ENCODE measurements around the gene PPP2R5D.

The PPP2R5D gene

GRCh38 chr6:43019152-43019551, 34.8 kb downstream of the PPP2R5D start:
- no peaks in the 10 kb centered on the region for H3K9me3 ChIP-seq (replicated peaks in 1 of 11)
- TF ChIP-seq Cebpa-rat (IDR thresholded peaks at IDR 0.05), result no peak
- H3K4me3 ChIP-seq, result no peak overlapping the region
- no peak overlapping the region for H3K27ac ChIP-seq
- no peak overlapping the region for H3K4me2 ChIP-seq
- H3K36me3 ChIP-seq, result peaks cover 46 to 61% (median 53%) of the 10 kb centered on the region in 11 experiments
- peak overlapping the region in 2 of 11 experiments; percentile 4 to 25; a peak in 1 of 22 replicates for H3K9ac ChIP-seq
- no peaks in the 10 kb centered on the region for H3K27me3 ChIP-seq
- peaks cover 49 to 76% (median 56%) of the 10 kb centered on the region in 10 experiments for H3K4me1 ChIP-seq
- peaks cover 6 to 43% (median 30%) of the 10 kb centered on the region in 11 experiments; a peak in 17 of 22 replicates for H4K20me1 ChIP-seq

DNA sequence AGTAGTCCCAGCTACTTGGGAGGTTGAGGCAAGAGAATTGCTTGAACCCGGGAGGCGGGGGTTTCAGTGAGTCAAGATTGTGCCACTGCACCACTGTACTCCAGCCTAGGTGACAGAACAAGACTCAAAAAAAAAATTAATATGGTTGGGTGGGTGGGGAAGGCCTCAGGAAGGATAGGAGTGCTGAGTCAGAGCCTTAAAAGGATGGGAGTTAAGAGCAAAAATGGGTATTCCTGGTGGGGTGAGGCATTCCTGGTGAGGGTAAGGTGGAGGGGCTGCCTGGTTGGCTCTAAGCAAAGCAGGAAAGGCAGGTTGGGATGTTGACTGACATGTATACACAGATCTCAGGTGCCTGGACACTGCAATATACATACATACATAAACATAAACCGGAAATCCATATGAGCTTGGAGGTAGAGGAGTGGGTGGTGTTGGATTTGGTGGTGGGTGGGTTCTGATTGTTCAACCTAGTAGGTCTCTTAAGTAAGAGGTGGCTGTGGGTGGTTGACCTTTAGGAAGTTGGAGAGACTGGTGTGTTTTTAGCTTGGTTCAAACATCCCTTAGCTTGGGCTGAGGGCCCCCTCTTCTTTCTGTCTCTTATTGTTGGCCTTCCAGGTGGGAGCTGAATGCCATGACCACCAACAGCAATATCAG, 35.8 kb downstream of the PPP2R5D start:
- Histone ChIP-seq H3K27me3 (no peaks in the 10 kb centered on the region), H4K20me1 (peaks cover 14 to 51% (median 37%) of the 10 kb centered on the region in 11 experiments; a peak in 17 of 22 replicates), H3K36me3 (peaks cover 56 to 71% (median 63%) of the 10 kb centered on the region in 11 experiments), H3K4me2 (peak overlapping the region; percentile 60 to 96 (median 85); a peak in 14 of 22 replicates), H3K4me3 (no peak overlapping the region), H3K9ac (no peak overlapping the region), H3K9me3 (replicated peaks in 1 of 11) (no peaks in the 10 kb centered on the region), H3K4me1 (peaks cover 42 to 76% (median 54%) of the 10 kb centered on the region in 10 experiments), H3K27ac (peak overlapping the region in 6 of 11 experiments; percentile 76 to 89 (median 80); a peak in 6 of 22 replicates)
- no peak for TF ChIP-seq Cebpa-rat (IDR thresholded peaks at IDR 0.05)

GRCh38 chr6:43020847-43021246, 36.5 kb downstream of the PPP2R5D start:
- Histone ChIP-seq H3K36me3 (peaks cover 63 to 78% (median 70%) of the 10 kb centered on the region in 11 experiments), H3K9ac (peak overlapping the region in 10 of 11 experiments; percentile 79 to 89 (median 84); a peak in 17 of 22 replicates), H4K20me1 (peaks cover 14 to 58% (median 36%) of the 10 kb centered on the region in 11 experiments; a peak in 17 of 22 replicates), H3K4me2 (peak overlapping the region; percentile 60 to 96 (median 85)), H3K27me3 (no peaks in the 10 kb centered on the region), H3K27ac (peak overlapping the region in 10 of 11 experiments; percentile 50 to 89 (median 78); a peak in 20 of 22 replicates), H3K9me3 (replicated peaks in 1 of 11) (no peaks in the 10 kb centered on the region), H3K4me3 (peak overlapping the region; percentile 78 to 98 (median 88); a peak in 19 of 20 replicates), H3K4me1 (peaks cover 35 to 69% (median 50%) of the 10 kb centered on the region in 10 experiments)
- no peak for TF ChIP-seq Cebpa-rat (IDR thresholded peaks at IDR 0.05)

DNA sequence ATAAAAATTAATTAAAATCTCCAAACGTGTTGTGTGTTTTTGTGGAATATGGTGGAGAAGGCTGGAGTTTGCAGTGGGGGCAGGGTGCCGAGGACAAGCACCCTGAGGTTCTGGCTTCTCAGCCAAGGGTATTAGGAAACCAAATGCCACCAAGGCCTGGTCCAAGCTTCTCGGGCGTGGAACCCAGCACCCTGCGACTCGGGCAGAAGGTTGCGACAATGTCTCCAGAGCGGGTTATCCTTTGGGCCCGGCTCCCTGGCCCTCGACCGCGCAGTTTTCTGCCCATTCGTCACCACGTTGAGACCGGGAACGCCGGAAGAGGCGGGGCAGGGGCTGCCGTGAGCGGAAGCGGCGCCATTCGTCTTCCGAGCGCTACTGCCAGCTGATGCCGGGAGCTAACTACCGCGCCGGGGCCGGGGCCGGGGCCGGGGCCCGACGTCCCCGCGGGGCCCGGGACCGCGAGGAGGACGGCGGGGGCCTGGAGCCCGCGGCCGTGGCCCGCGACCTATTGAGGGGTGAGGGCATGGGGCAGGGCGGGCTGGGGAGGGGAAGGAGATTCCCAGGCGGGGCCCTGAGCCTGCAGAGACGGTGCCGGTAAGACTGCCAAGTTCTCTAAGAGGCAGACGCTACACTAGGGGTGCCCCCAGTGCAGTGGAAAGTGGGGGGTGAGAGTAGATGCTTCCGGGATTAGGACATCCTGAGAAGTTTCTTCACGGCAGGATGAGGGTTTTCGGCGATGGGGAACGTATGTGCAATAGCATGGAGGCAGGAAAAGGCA, 37.1 kb downstream of the PPP2R5D start, which contains the start of gene RRP36:
RRP36 (plus strand) TSS at position 354 of the 778 bp plus-strand sequence; CDS start at position 386, 32 bp downstream.
- H3K36me3 ChIP-seq, result peaks cover 69 to 84% (median 76%) of the 10 kb centered on the region in 11 experiments

DNA sequence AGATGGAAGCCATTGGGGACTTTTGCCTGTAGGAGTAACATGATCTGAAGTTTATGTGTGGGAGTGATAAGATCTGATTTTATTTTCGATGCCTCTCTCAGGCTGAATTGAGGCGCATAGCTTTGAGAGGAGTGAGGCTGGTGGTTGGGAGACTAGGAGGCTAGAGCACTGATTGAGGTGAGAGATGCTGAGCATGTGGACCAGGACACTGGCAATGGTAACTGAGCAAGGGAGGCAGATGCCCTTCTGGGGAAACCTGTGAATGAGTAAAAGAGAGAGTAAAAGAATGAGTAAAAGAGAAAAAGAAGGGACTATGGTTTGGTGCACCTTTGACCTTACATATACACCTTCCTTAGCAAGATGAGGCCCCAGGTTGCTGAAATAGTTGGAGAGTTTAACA, 40.1 kb downstream of the PPP2R5D start:
- peaks cover 70 to 84% (median 79%) of the 10 kb centered on the region in 11 experiments for H3K36me3 ChIP-seq

More for the DNA sequence above, 37.1 kb downstream of the PPP2R5D start, which contains the start of gene RRP36:
- H4K20me1 ChIP-seq, result peaks cover 9 to 58% (median 30%) of the 10 kb centered on the region in 11 experiments; a peak in 18 of 22 replicates
- peak in 3 of 11 experiments; percentile 11 to 46 (median 41); a peak in 2 of 22 replicates for TF ChIP-seq Cebpa-rat (IDR thresholded peaks at IDR 0.05)
- H3K27ac ChIP-seq, result peak within 1 kb of the TSS; percentile 17 to 89 (median 77); a peak in 21 of 22 replicates
- no peaks in the 10 kb centered on the region for H3K27me3 ChIP-seq
- H3K9ac ChIP-seq, result peak within 1 kb of the TSS; percentile 79 to 89 (median 84)
- H3K4me3 ChIP-seq, result peak within 1 kb of the TSS; percentile 78 to 98 (median 88)
- H3K9me3 ChIP-seq (replicated peaks in 1 of 11), result no peaks in the 10 kb centered on the region
- peaks cover 29 to 63% (median 45%) of the 10 kb centered on the region in 10 experiments for H3K4me1 ChIP-seq
- H3K4me2 ChIP-seq, result peak within 1 kb of the TSS; percentile 60 to 97 (median 86)

DNA sequence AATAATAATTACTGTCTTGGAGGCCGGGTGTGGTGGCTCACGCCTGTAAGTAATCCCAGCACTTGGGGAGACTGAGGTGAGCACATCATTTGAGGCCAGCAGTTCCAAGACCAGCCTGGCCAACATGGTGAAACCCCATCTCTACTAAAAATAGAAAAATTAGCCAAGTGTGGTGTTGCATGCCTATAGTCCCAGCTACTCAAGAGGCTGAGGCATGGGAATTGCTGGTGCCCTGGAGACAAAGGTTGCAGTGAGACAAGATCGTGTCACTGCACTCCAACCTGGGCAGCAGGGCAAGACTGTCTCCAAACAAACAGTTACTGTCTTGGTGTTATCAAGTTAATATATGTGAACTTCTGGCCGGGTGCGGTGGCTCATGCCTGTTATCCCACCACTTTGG, 42.0 kb downstream of the PPP2R5D start:
- Histone ChIP-seq H4K20me1 (peaks cover 0 to 74% (median 34%) of the 10 kb centered on the region in 11 experiments; a peak in 15 of 22 replicates), H3K4me2 (no peak overlapping the region), H3K9ac (peak overlapping the region in 1 of 11 experiments; percentile 1; a peak in 1 of 22 replicates), H3K9me3 (replicated peaks in 1 of 11) (no peaks in the 10 kb centered on the region), H3K4me3 (no peak overlapping the region), H3K36me3 (peaks cover 62 to 88% (median 82%) of the 10 kb centered on the region in 11 experiments), H3K4me1 (peaks cover 11 to 29% (median 22%) of the 10 kb centered on the region in 10 experiments), H3K27ac (peak overlapping the region in 1 of 11 experiments; percentile 6; a peak in 1 of 22 replicates), H3K27me3 (no peaks in the 10 kb centered on the region)
- no peak for TF ChIP-seq Cebpa-rat (IDR thresholded peaks at IDR 0.05)

More for the DNA sequence above, 40.1 kb downstream of the PPP2R5D start:
- no peak for TF ChIP-seq Cebpa-rat (IDR thresholded peaks at IDR 0.05)
- peaks cover 20 to 45% (median 33%) of the 10 kb centered on the region in 10 experiments for H3K4me1 ChIP-seq
- H4K20me1 ChIP-seq, result peaks cover 0 to 67% (median 29%) of the 10 kb centered on the region in 11 experiments; a peak in 15 of 22 replicates
- no peaks in the 10 kb centered on the region for H3K27me3 ChIP-seq
- no peak overlapping the region; a peak in 1 of 22 replicates for H3K9ac ChIP-seq
- no peak overlapping the region for H3K27ac ChIP-seq
- peak overlapping the region in 3 of 11 experiments; percentile 1 to 17 (median 16); a peak in 2 of 22 replicates for H3K4me2 ChIP-seq
- no peaks in the 10 kb centered on the region for H3K9me3 ChIP-seq (replicated peaks in 1 of 11)
- no peak overlapping the region for H3K4me3 ChIP-seq

DNA sequence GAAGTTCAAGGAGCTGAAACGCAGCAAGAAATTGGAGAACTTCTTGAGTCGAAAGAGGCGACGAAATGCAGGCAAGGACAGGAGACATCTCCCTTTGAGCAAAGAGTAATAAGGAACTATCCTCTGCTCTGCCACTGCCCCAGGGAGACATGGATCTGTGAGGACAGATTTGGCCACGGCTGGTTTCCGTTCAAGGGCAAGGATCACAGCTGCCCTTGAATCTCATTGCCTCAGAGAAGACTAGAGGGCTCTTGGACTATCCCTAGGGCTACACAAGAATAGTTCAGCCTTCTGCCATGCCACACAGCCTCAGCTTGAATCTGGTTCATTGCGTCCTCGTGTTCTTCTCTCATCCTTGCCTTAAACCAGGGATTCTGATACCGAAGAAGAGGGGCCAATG, 44.8 kb downstream of the PPP2R5D start:
- H3K27me3 ChIP-seq, result no peaks in the 10 kb centered on the region
- no peak overlapping the region for H3K27ac ChIP-seq
- H4K20me1 ChIP-seq, result peaks cover 0 to 82% (median 26%) of the 10 kb centered on the region in 11 experiments; a peak in 16 of 22 replicates
- H3K9ac ChIP-seq, result no peak overlapping the region
- TF ChIP-seq Cebpa-rat (IDR thresholded peaks at IDR 0.05), result no peak
- peaks cover 88 to 100% (median 98%) of the 10 kb centered on the region in 11 experiments for H3K36me3 ChIP-seq
- no peak overlapping the region for H3K4me2 ChIP-seq
- peaks cover 0 to 12% (median 5%) of the 10 kb centered on the region in 10 experiments; a peak in 7 of 20 replicates for H3K4me1 ChIP-seq
- H3K4me3 ChIP-seq, result no peak overlapping the region
- H3K9me3 ChIP-seq (replicated peaks in 1 of 11), result no peaks in the 10 kb centered on the region

DNA sequence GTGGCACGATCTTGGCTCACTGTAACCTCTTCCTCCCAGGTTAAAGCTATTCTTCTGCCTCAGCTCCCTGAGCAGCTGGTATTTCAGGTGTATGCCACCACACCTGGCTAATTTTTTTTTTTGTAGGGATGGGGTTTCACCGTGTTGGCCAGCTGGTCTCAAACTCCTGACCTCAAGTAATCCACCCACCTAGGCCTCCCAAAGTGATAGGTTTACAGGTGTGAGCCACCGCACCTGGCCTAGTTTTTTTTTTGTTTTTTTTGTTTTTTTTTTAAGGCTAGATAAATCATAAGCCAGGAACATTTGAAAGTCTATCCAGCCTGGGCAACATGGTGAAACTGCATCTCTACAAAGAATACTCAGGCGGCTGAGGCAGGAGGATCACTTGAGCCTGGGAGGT, 48.0 kb downstream of the PPP2R5D start:
- Histone ChIP-seq H3K27me3 (no peaks in the 10 kb centered on the region), H4K20me1 (peaks cover 0 to 71% (median 26%) of the 10 kb centered on the region in 11 experiments; a peak in 16 of 22 replicates), H3K4me1 (no peaks in the 10 kb centered on the region), H3K4me2 (no peak overlapping the region), H3K9ac (no peak overlapping the region), H3K9me3 (replicated peaks in 1 of 11) (no peaks in the 10 kb centered on the region), H3K27ac (no peak overlapping the region), H3K36me3 (peaks cover 77 to 100% (median 95%) of the 10 kb centered on the region in 11 experiments), H3K4me3 (no peak overlapping the region)
- TF ChIP-seq Cebpa-rat (IDR thresholded peaks at IDR 0.05), result no peak

All from BLaER1 treated with 17β-estradiol and CSF1 and Interleukin-3, amounts not matched to agents 10 nM and 100 nM (cell line).